ENCODE results near the gene LRRC8D.

LRRC8D gene

DNA sequence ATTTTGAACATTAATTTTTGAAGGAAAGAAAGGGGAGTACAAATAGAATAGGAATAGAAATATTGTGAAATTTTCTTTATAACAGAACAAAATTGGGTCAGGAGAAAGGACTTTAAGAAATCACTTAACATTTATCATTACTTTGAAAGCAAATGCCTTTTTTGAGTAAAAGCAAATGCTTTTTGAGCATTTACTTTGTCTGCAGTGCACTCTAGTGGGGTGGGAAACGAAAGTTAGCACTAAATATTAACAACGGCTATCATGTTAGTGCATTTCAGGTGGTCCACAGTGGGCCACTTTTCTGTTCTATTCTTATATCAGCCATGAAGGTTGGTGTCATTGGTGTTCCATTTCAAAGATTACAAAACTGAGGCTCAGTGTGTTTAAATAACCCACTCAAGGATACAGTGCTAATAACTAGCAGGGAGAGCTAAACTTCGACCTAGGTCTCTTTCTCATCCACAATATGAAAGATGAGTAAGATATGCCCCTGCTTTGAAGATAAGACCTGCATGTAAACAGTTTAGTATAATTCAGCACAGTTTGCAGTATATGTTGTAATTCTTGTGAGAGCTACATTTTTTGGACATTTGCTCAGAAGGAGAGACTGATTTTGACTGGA is 13.4 kb downstream of the LRRC8D start:
- FAIRE-seq: no peak

DNA sequence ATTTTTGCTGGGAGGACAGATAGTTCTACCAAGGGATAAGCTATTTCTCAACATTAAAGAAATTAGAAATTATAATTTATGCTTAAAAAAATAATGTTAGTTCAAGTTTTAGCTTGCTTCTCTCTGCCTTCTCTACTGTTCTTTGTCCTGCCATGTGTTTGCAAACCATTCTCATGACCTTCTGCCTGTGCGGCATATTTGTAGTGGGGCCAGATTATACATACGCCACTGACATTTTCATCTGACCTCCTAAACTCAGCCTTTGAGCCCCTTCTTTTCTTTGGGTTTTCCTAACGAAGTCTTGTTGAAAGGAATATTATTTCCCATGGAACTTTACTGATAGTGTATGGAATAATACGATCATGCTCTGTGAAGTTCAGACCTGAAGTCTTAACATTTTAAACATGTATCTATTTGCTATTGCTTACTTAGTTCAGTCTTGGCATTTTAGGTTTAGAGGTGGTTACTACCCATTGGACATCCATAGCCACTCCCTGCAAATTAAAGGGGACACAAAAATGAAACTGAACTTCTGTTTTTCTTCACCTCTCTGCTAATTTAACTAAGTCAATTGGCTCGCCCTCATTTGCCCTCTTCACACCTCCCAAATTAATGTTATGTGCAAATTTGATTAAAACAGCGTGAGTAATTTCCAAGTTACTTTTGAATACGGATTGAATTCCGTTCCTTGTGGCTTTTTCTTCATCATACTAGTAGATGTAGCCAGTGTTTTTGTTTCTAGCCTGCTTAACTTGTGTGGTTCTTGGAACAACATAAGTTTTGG is 15.6 kb downstream of the LRRC8D start:
- no peak for FAIRE-seq

DNA sequence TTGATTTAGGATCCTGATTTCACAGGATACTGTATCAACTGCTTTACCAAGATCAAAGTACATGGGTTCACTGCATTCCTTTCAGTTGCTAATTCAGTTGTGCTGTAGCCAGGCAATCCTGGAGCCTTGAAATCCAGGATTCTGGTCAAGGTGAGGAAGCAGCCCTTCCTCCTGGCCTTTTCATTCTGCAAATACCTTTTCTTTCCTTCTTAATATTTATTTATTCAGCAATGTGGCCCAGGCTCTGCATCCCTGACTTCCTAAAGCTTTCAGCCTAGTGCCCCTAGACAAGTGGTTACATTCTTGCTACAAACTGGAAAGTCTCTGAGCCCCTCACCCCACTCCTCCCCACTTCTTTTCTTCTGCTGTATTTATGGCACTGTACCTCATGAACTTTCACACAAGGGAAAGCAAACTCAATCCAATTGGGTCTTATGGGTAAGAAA is 16.2 kb downstream of the LRRC8D start:
- no peak for FAIRE-seq

DNA sequence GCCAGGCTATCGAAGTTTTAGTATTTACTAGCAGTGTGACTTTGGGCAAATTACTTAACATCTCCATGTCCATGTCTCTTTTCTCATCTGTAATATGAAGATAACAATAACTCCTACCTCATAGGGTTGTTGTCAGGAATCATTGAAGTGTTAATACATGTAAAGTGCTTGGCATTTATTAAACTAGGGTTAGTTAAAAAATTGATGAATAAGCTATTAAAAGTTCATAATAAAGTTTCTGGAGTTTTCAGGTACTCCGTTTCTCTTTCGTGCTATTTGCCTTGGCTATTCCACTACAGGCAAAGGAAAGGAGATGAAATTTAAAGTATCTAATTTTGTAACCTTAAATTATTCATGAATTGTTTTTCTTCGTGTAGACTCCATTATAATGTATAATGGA is 16.7 kb downstream of the LRRC8D start:
- FAIRE-seq: no peak

DNA sequence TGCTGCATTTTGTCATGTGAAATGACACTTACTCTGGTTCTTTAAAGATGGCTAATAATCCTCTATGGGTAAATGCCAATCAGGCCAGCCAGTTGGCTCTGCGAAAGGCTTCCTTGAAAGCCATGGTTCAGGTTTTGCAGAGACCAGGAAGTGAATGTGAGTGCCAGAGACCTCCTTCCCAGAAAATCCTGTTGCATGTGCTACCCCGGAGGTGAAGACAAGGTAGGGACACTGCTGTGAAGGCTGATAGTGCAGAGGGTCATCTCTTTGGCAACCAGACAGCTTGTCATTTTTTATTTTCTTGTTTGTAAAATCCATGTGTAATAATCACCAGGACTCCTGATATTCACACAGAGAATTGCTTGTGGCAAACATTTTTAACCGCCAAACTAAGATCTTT is 18.7 kb downstream of the LRRC8D start:
- no peak for FAIRE-seq

DNA sequence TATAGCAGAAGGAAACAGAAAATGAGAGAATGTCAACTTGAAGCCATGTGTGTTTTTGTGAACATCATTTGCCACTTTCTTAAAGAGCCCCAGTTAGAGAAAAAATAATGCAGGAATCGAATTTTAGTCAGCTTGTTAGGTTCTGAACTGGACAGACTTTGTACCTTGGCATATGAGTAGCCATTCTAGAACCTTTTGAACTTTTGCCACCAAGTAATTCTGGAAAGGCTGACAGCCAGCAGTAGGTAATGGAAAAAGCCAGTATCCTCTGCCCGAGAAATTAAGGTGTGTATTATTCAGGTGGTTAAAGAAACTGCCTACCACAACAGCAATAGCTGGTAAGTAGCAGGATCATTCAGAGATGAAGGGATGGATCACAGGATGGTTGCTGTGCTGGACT is 20.7 kb downstream of the LRRC8D start:
- FAIRE-seq: no peak

DNA sequence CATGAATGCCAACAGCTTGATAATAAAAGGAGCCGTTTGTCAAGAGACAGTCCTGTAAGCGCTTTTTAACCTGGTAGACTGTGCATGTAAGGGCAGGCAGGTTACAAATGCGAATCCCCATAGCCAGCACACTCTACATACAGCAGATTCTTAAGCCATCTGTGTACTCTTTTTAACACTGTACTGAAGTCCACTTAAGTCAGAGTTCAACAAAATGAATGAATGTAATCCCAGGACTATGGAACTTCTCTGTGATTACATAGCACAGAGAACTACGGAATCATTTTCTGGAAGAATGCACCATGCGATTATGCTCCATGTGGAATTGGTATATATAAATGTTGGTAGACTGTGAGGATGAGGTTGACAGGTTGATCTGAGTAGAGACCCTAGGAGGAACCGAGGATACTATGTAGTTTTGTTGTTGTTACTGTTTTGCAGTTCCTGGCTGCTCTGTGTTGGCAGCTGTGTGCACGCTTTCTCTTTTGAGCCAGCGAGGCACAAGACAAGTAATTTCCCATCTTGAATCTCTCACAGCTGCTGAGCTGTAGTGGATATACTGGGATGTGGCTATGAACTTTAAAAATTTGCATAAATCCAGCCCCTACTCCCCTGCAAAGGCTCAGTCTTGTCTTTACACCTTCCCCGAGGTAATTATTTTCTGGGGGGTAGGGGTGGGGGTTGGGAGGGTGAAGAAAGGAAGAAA is 21.9 kb downstream of the LRRC8D start:
- FAIRE-seq: no peak

DNA sequence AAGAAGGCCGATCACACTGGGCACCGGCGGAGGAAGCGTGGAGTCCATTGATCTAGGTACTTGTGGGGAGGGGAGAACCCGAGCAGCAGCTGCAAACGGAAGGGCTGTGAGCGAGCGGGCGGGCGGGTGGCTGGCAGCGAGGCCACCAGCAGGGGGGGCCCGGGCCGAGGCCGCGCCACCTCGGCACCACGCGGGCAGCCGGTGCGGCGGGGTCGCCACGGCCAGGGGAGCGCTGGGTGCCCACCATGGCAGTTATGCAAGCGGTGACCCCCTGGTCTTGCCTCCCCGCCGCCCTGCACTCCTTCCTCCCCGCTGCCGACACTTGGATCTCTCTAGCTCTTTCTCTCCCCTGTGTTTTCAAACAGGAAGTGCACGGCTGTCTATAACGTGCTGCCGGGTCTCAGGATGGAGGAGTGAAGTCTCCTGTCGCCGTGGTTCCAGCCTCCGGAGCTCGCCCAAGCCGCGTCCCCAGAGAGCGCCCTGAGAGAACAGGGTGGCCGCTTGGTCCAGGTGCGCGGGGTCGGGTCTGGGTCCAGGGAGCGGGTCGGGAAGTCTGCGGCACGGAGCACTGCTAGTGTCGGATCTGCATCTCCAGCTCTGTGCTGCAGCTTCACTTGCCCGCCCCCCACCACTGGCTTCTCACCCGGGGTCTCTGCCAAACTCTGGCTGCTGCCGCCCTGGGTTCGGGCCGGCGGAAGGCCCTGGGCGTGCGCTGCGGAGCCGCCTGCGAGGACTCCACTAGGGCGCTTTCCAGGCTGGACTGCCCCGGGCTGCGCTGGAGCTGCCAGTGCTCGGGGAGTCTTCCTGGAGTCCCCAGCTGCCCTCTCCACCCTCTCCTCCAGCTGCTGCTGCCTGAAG is 22.7 kb downstream of the LRRC8D start:
- FAIRE-seq: no peak

DNA sequence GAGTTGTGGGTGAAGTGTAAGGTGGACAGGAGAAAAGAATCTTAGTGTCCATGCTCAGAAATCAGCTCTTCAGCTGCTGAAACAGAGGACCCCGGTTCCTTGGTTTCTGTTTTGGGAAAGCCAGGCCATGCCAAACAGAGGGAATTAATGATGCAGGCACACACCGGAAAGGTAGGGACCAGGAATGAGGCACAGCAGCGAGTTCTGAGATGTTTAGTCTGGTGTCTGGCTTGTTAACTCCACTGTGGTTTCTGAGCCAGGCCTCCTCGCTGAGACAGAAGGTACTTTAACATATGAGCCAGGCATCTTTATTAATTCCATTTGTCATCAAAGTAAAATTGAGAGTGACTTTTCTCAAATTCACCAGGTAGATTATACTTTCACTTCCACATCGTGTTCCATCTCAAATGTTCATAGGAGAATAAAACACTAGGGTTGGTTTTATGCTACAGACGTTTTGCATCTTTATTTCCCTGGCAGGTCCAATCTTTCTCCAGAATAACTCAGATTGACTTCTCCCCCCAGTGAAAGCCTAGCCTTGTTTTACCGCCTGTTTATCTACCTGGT is 23.5 kb downstream of the LRRC8D start:
- FAIRE-seq: no peak

DNA sequence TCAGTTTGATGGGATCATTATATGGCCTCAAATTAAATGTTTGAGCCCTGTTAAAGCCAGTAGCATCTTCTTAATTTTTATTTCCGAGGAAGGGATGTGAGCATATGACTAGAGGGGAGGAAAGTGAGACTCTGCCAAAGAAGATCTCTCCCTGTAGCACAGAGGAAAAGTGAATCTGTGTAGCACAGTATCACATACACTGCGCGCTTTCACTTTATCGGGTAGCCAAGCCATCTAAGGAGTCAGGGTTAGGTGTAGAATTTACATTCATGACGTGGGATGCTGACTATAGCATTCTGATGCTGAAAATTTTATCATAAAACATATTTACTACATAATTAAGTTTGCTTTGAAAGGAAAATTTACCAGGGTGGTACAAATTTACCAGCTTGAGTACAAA is 24.0 kb downstream of the LRRC8D start:
- FAIRE-seq: no peak

DNA sequence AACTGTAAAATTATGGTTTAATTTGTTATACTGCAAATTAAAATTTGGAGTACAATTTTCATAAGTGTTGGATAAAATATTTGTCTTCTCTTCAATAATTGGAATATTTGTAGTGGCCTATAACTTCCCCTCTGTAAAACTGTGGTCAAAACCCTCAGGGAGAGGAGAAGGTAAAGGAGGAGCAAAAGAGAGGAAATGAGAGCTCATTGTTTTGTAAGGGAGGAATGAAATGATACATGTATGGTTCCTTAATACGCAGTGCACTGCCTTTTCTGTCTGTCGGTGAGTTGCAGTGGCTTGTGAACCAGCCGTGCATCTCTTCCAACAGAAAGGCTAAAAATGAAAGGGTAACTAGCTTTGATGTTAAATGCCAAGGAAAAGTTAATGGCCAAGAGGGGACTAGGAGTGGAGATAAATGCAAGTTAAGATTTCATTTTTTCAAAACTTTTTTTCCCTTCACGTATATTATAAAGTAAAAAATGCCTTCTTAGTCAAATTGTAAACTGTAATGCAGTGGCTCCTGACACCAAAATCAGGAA is 26.4 kb downstream of the LRRC8D start:
- FAIRE-seq: no peak

DNA sequence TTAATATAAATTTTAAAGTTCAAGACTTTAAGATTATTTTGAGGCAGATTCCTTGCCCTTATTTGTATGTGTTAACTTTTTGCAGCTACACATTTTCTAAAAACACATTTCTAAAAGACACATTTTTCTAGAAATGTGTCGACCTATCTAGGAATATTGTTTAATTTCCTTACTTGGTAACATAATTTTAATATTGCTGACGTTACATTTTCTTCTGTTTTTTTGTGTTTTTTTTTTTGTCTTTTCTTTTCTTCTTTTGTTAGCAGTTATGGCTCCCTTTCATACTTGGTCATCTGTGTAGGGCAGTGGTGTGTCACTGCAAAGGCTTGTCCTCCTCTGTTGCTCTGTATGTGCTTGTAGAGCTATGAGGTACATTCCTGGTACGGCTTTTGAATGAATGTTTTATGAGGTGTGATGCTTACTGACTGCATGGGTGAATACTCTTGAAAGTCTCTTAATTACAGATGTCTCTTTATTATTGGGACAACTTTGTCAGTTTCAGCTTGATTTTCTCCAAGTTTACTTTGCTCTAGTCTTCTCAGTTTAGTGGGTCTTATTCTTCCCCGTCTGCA is 30.1 kb downstream of the LRRC8D start:
- no peak for FAIRE-seq

DNA sequence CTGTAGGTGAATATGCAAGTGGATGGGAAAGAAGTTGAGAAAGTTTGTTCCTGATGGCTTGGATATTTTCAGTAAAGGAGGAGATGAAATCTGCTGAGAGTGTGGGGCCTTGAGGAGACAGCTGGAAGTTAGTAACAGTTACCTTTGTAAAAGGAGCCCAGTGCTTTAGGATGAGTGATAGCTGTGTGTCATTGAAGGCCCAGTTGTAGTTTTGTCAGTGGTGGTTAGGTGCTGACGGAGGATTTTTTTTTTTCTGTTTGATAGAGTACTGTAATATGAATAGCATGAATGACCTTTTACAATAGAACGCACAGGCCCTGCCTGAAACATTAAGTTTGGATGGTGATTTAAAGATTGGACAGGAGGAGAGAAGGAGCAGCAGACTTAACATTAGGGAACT is 33.3 kb downstream of the LRRC8D start:
- FAIRE-seq: no peak

DNA sequence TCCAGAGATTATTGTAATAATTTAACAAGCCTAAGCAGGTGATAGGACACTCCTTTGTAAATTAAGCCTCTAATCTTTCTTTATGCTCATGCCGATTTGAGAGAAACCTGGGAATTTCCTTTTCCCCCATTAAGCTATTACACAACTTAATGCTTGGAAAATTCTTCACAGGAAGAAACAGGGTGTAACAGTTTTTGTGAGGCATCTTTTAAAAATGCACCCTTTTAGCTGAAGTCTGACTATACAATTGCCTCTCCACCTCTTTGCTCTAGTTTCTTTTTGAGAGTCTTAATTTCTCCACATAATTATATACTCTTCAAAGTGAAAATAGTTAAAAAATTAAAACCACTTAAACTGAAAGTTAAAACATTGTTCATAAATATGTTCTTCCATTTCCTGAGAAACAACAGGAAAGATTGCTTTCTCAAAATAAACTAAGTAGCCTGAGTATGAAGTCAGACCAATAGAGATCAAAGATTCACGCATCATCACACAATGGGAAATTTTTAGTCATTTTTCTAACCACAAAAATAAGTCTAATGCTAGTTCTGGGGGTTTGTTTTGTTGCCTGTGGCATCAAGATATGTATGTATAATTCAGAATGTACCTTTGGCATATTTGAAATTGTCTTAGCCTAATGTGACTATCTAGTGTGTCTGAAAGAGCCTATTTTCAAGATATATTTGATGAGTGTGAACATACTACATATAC is 34.7 kb downstream of the LRRC8D start:
- FAIRE-seq: no peak

DNA sequence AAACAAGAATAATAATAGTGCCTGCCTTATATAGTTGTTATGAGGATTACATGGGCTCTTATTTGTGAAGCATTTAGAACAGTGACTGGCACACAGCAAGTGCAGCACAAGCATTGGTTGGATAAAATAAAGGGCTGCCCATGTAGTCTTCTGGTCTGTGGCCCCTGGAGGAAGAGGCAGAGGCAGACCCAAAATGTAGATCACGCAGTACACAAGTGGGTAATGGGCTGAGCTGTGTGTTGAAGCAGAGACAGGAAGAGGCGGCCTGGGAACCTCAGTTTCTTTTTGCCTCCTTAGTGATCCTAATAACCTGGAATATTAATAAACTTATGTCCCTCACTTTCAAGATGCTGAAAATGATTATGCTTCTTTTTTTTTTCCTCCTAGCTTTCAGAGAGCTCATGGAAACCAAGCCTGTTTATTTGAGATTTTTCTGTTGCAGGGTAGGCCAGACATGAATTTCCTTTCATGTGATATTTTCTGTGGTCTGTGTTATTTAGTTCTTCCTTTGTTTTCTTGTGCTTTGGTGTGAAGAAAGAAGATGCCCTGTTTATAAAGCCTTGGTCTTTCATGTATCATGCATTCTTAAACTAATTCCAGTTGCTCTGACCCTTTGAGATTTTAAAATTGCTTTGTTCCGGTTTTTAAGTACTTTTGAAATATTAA is 42.5 kb downstream of the LRRC8D start:
- no peak for FAIRE-seq

DNA sequence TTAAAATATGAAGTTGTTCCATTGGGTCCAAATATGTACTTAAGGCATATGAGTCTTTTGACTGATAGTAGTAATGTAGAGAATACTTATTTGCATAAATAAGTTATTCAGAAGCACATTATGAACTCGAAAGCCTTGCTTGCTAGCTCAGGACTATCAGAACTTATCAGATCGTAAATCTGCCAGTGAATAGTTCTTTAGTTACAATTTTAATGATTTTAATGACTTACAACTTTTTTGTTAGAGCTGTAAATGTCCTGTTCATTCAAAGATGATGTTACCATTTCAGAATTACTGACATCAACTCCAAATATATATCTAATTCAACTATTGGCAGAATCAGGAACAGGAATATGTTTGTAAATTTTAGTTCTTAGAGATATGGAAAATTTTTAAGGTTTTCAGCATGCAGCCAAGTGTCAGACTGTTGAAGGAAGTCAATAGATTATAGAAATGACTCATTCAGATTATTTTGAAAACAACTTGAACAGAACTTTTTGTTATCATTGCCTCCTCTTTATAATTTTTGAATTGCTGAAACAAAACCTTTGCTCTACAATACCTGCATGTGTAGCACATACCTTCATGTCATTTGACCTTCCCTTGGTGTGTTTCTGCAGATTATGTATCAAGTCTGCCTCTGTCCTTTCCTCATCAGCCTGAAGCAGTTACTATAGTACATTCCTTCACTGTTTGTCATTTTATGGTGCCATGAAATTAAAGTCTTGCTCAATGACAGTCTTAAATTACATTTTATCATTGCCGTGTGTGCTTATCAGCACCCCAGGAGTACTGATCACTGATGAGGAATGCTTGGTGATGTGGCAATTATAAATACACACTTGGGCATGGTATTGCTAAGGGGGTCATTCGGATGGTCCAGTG is 44.9 kb downstream of the LRRC8D start:
- no peak for FAIRE-seq

DNA sequence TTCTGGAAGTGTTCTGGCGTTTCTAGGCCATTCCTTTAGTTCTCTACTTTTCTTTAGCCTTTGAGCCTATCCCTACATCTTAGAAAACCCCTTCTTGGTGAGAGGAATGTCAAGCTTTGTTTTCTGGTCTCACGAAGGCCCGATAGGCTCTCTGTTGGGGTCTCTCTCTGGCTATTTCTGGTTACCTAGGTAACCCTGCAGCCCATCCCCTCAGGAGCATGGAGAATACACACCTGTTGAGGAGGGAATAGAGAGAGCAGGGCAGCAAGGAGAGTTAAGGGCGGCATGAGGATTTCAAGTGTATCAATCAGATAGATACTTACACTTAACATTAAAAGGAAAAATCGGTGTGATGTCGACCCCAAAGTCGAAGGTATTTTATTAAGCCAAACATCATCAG is 45.7 kb downstream of the LRRC8D start:
- FAIRE-seq: no peak

DNA sequence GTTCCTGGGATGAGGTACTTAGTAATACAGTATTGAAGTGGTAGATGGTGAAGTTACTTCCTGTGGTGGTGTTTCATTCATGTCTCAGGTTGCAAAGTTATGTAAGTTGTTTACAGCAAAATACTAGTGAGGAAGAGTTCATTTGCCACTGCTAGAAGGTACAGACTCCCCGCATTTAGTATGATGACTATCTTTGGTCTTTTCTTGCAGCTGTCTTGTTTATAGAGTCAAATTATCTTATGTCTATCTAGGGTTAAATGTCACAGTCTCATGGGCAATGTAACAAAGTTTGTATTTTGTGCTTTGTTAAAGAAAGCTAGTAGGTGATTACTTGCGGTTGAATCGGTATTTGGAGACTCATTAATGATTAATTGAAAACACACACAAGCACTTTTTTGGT is 50.2 kb downstream of the LRRC8D start:
- no peak for FAIRE-seq

DNA sequence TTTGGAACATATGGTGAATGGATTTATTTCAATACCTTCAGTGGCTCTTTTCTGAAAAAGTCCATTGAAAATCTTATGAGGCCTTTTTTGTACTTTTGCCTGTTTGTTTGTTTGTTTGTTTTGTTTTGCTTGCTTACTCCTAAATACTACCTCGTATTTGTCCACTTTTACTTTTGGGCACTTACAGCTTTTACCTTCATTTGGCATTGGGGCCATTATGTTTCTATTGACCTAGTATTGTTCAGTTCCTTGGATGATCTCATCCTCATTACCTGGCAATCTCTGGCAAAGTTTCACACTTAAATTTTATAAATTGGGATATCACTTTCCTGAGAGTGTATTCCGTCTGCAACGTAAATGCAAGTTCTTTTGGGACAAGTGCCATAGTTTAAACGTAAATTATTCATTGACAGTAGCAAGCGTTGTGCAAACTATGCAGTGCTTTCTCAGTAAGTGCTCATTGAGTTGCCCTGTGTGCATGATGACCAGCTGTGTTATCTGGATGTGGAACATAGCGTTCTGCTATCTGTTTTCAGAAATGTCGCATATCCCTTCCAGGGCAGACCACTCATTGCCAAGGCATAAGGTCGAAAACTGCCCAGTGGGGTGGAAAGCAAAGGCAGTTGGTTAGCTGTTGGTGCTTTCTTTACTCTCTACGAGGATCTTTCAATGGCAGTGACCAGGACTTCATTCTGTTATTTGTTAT is 51.1 kb downstream of the LRRC8D start:
- FAIRE-seq: no peak
